HG03064 (cell line): ENCODE results near the gene KHSRP.

Source experiments
- ATAC-seq: cut with Tn5 transposase; IDR thresholded peaks from one replicate; pipeline ENCODE4 v1.9.1; 2021; ENCODE audit warnings: low read depth; ENCODE audit not compliant: unreplicated experiment

Gene KHSRP

GRCh38 chr19:6424195-6424938 is at the start of gene KHSRP:
Gene KHSRP, minus strand, starts transcription at chr19:6424811. Its CDS starts 110 bp downstream, at chr19:6424701.
- no peak for ATAC-seq

- no peak for ATAC-seq
These were observed 49.0 kb upstream of the KHSRP start for GRCh38 chr19:6473647-6474046.

- no peak for ATAC-seq
These were observed 48.1 kb upstream of the KHSRP start for GRCh38 chr19:6472713-6473112.

- no peak for ATAC-seq
These were observed 46.5 kb upstream of the KHSRP start for GRCh38 chr19:6471076-6471475.

- no peak for ATAC-seq
These were observed 45.6 kb upstream of the KHSRP start for GRCh38 chr19:6470173-6470572.

- no peak for ATAC-seq
These were observed 42.8 kb upstream of the KHSRP start for GRCh38 chr19:6467384-6467783.

GRCh38 chr19:6466526-6467248 is 42.1 kb upstream of the KHSRP start:
- ATAC-seq, result no peak

- ATAC-seq, result no peak
These were observed 41.1 kb upstream of the KHSRP start for GRCh38 chr19:6465663-6466062.

GRCh38 chr19:6465006-6465405 is 40.4 kb upstream of the KHSRP start:
- ATAC-seq, result no peak

GRCh38 chr19:6464070-6464873 is 39.7 kb upstream of the KHSRP start, which contains the start of gene CRB3:
Gene CRB3, plus strand, starts transcription at chr19:6464271. Its CDS starts 431 bp downstream, at chr19:6464702.
- no peak for ATAC-seq

GRCh38 chr19:6460099-6460884 is 35.7 kb upstream of the KHSRP start:
- peak; percentile 64 for ATAC-seq

GRCh38 chr19:6459262-6460098 is 34.9 kb upstream of the KHSRP start, which contains the start of gene SLC25A23:
Gene SLC25A23, minus strand, starts transcription at chr19:6459792. Its CDS starts 164 bp downstream, at chr19:6459628.
- peak; percentile 33 for ATAC-seq

- ATAC-seq, result no peak
These were observed 34.2 kb upstream of the KHSRP start for GRCh38 chr19:6458695-6459261.

- no peak for ATAC-seq
These were observed 33.5 kb upstream of the KHSRP start for GRCh38 chr19:6457958-6458694.

GRCh38 chr19:6455924-6456323 is 31.3 kb upstream of the KHSRP start:
- ATAC-seq, result no peak

- no peak for ATAC-seq
These were observed 29.4 kb upstream of the KHSRP start for GRCh38 chr19:6453951-6454565.

- ATAC-seq, result no peak
These were observed 28.3 kb upstream of the KHSRP start for GRCh38 chr19:6452899-6453298.

GRCh38 chr19:6452223-6452614 is 27.6 kb upstream of the KHSRP start:
- no peak for ATAC-seq
